ENCODE results near the gene C1QL4.
"Not testable (repeated sequence)": the region's sequence is repeated elsewhere in the genome, so short reads cannot be mapped to it uniquely, and the experiment has no call there.

Gene C1QL4

GRCh38 chr12:49332891-49333371 lies 4.1 kb downstream of the C1QL4 start:
- DNase-seq: no peak

- no peak for DNase-seq
These were observed 4.5 kb downstream of the C1QL4 start for GRCh38 chr12:49332441-49332861.

- DNase-seq: peak; percentile 54
These were observed 5.4 kb downstream of the C1QL4 start for GRCh38 chr12:49331380-49332222.

GRCh38 chr12:49330631-49331379 lies 6.2 kb downstream of the C1QL4 start:
- no peak for DNase-seq

GRCh38 chr12:49330032-49330619 lies 6.9 kb downstream of the C1QL4 start:
- DNase-seq: no peak

GRCh38 chr12:49328816-49329215 lies 8.2 kb downstream of the C1QL4 start:
- DNase-seq: no peak

- no peak for DNase-seq
These were observed 9.1 kb downstream of the C1QL4 start for GRCh38 chr12:49327887-49328286.

GRCh38 chr12:49327368-49327767 lies 9.6 kb downstream of the C1QL4 start:
- DNase-seq: no peak

GRCh38 chr12:49325606-49326005 lies 11.4 kb downstream of the C1QL4 start:
- no peak for DNase-seq

- no peak for DNase-seq
These were observed 13.4 kb downstream of the C1QL4 start for GRCh38 chr12:49323524-49324097.

GRCh38 chr12:49322708-49323523 lies 14.1 kb downstream of the C1QL4 start, which contains the start of gene TROAP:
Gene TROAP (plus strand): TSS chr12:49323255. CDS start chr12:49323609, 354 bp downstream.
- peak; percentile 99 for DNase-seq

- DNase-seq: no peak
These were observed 14.7 kb downstream of the C1QL4 start for GRCh38 chr12:49322367-49322707.

- not testable (repeated sequence) for DNase-seq
These were observed 16.4 kb downstream of the C1QL4 start for GRCh38 chr12:49320411-49321103.

- not testable (repeated sequence) for DNase-seq
These were observed 19.9 kb downstream of the C1QL4 start for GRCh38 chr12:49317118-49317517.

- no peak for DNase-seq
These were observed 22.2 kb downstream of the C1QL4 start for GRCh38 chr12:49314811-49315210.

- DNase-seq: not testable (repeated sequence)
These were observed 26.5 kb downstream of the C1QL4 start for GRCh38 chr12:49310451-49311000.

GRCh38 chr12:49309386-49309785 lies 27.6 kb downstream of the C1QL4 start:
- no peak for DNase-seq

GRCh38 chr12:49305762-49306510 lies 31.1 kb downstream of the C1QL4 start:
- no peak for DNase-seq

GRCh38 chr12:49304161-49304560 lies 32.8 kb downstream of the C1QL4 start:
- DNase-seq: no peak

GRCh38 chr12:49301760-49302159 lies 35.2 kb downstream of the C1QL4 start:
- DNase-seq: no peak

Data from hematopoietic multipotent progenitor cell treated with erythropoietin and hydrocortisone succinate and interleukin-3 and kit ligand, for 8 days (in vitro differentiated cells).